Neural progenitor cell (in vitro differentiated cells): Measurements from ENCODE around the gene FYTTD1. TPM values are rescaled to one million over a fixed set of nuclear protein-coding genes. Genes with fewer than 3 reads are reported as not detected.

Source experiments
- DNase-seq: peaks from one replicate; pipeline ENCODE4 v3.0.0-alpha.2; 2016; ENCODE audit warnings: low spot score
- H2AFZ ChIP-seq: fragments of 200-600 bp; sonication (generic); replicated peaks from 2 replicates; pipeline ENCODE4 v1.6.1; 2016; ENCODE audit warnings: antibody characterized with exemption
- H3F3A ChIP-seq: fragments of 200-600 bp; sonication (generic); 2 replicates; pipeline ENCODE4 v1.6.1; 2016; ENCODE audit warnings: antibody characterized with exemption, low read depth
- H3K27ac ChIP-seq: fragments of 200-600 bp; sonication (generic); 2 replicates; pipeline ENCODE4 v1.5.1; 2016; ENCODE audit warnings: mild to moderate bottlenecking
- H3K27me3 ChIP-seq: fragments of 200-600 bp; sonication (generic); 2 replicates; pipeline ENCODE4 v1.6.1; 2016; ENCODE audit warnings: mild to moderate bottlenecking, moderate library complexity
- H3K36me3 ChIP-seq: fragments of 200-600 bp; sonication (generic); 2 replicates; pipeline ENCODE4 v1.5.1; 2016
- H3K4me1 ChIP-seq: fragments of 200-600 bp; sonication (generic); 2 replicates; pipeline ENCODE4 v1.6.1; 2016; ENCODE audit warnings: mixed run types
- H3K4me2 ChIP-seq: fragments of 200-600 bp; sonication (generic); 2 replicates; pipeline ENCODE4 v1.6.1; 2016
- H3K4me3 ChIP-seq: fragments of 200-600 bp; sonication (generic); 2 replicates; pipeline ENCODE4 v1.5.1; 2016
- H3K79me2 ChIP-seq: fragments of 200-600 bp; sonication (generic); 2 replicates; pipeline ENCODE4 v1.6.1; 2016; ENCODE audit warnings: low read depth
- H3K9ac ChIP-seq: fragments of 200-600 bp; sonication (generic); 2 replicates; pipeline ENCODE4 v1.6.1; 2016
- H3K9me3 ChIP-seq: fragments of 200-600 bp; sonication (generic); 2 replicates; pipeline ENCODE4 v1.5.1; 2016; ENCODE audit warnings: low read depth
- H4K20me1 ChIP-seq: fragments of 200-600 bp; sonication (generic); 2 replicates; pipeline ENCODE4 v1.6.1; 2016; ENCODE audit warnings: low read depth
- H3K27ac Mint-ChIP-seq: 3 replicates; pipeline ENCODE4 v1.8.0; 2021; ENCODE audit warnings: mixed read lengths
- H3K27me3 Mint-ChIP-seq: 2 replicates; pipeline ENCODE4 v1.8.0; 2022; ENCODE audit warnings: low read depth, mild to moderate bottlenecking, inconsistent platforms, moderate library complexity, mixed read lengths; ENCODE audit not compliant: insufficient read depth
- H3K36me3 Mint-ChIP-seq: 3 replicates; pipeline ENCODE4 v1.8.0; 2021; ENCODE audit warnings: mixed read lengths
- H3K4me1 Mint-ChIP-seq: 3 replicates; pipeline ENCODE4 v1.8.0; 2021; ENCODE audit warnings: mixed read lengths
- H3K4me3 Mint-ChIP-seq: 3 replicates; pipeline ENCODE4 v1.8.0; 2021; ENCODE audit warnings: mild to moderate bottlenecking, moderate library complexity, mixed read lengths
- H3K9me3 Mint-ChIP-seq: 3 replicates; pipeline ENCODE4 v1.8.0; 2020; ENCODE audit warnings: mixed read lengths
- CTCF ChIP-seq: fragments of 200-600 bp; sonication (generic); IDR thresholded peaks from 2 replicates; pipeline ENCODE4 v1.5.1; 2017; ENCODE audit warnings: antibody characterized with exemption, mild to moderate bottlenecking
- EZH2 ChIP-seq: fragments of 200-600 bp; sonication (generic); IDR thresholded peaks from 2 replicates; pipeline ENCODE4 v1.6.1; 2017; ENCODE audit warnings: antibody characterized with exemption, mild to moderate bottlenecking, moderate library complexity
- EZH2phosphoT487 ChIP-seq: fragments of 200-600 bp; sonication (generic); IDR thresholded peaks from 2 replicates; pipeline ENCODE4 v1.6.1; 2017; ENCODE audit warnings: antibody characterized with exemption
- total RNA-seq: library from RNA; depleted of rRNA; stranded (reverse); fragments of >200 nt; gene quantifications from 2 replicates; pipeline ENCODE4 v1.2.3, GENCODE V29; 2015; ENCODE audit warnings: low replicate concordance

The FYTTD1 gene
- total RNA-seq, 1 donor from 2014 or later, result 104 TPM

DNA sequence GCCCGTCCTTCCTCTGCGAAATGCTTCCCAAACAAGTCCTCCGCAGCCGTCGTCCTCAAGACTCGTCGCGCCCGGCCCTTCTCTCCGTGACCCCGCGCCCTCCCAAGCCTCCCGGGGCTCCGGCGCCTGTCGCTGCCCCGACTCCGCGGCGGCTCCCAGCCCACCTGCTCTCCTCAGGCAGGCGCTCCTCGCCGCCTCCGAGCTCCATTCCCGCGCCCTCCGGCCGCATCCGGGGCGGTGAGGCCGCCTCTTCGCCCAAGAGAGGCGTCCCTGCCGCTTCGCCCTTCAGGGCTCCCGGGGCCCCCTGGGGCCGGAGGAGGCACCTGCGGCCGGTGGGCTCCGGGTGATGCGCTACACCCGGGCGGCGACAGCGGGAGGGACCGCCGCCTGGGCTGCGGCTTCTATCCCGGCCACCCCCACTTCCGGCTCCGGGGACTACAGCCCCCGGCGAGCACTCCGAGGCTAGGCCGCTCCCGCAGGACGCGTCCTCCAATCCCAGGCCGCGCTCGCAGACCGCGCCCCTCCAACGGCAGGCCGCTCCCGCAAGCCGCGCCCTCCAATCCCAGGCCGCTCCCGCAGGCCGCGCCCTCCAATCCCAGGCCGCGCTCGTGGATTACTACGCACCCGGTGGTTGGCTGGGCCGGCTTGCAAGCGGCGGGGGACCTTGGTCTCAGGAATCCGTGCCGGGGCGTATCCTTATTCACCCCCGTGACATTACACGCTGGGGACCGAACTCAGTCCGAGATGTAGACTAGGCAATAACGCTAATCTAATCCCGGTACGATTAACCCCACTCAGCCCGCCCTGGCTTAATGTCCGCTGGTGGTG lies 13.0 kb upstream of the FYTTD1 start, which contains the start of gene RUBCN:
RUBCN (minus strand) TSS at position 414 of the 828 bp plus-strand sequence; CDS start at position 229, 185 bp downstream.
- DNase-seq, result peak; percentile 99
- Histone ChIP-seq H3K36me3 (no peaks in the 10 kb centered on the region), H3K79me2 (peaks cover 23% of the 10 kb centered on the region), H3K27ac (peak within 1 kb of the TSS; percentile 13), H4K20me1 (peaks cover 11% of the 10 kb centered on the region), H3K4me2 (peak within 1 kb of the TSS; percentile 94), H2AFZ (peak within 1 kb of the TSS; percentile 92), H3F3A (peaks cover 11% of the 10 kb centered on the region), H3K9ac (peak within 1 kb of the TSS; percentile 36), H3K27me3 (no peaks in the 10 kb centered on the region), H3K4me1 (peaks cover 5% of the 10 kb centered on the region), H3K9me3 (no peaks in the 10 kb centered on the region), H3K4me3 (peak within 1 kb of the TSS; percentile 88)
- H3K4me1 Mint-ChIP-seq, result peaks cover 22% of the 10 kb centered on the region
- H3K27me3 Mint-ChIP-seq, result peaks cover 5% of the 10 kb centered on the region
- no peaks in the 10 kb centered on the region for H3K9me3 Mint-ChIP-seq
- H3K4me3 Mint-ChIP-seq, result peak within 1 kb of the TSS; percentile 95
- peaks cover 3% of the 10 kb centered on the region for H3K36me3 Mint-ChIP-seq
- peak within 1 kb of the TSS; percentile 47 for H3K27ac Mint-ChIP-seq
- no peak for TF ChIP-seq EZH2phosphoT487
- TF ChIP-seq EZH2, result no peak
- no peak for TF ChIP-seq CTCF

DNA sequence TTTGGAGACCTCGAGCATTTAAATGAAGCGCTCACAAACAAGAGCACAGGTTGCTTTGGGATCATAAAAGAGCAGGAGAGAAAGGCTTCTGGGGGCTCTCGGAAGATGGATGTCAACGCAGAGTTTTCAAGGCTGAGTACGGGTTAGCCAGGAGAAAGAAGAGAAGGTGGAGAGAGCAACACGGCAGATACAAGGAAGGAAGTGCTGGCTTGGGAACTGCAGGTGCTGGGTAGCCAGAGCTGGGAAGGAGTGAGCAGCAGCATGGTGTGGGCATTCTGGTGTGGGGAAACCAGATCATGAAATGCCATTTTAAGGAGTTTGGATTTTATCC lies 12.4 kb upstream of the FYTTD1 start:
- H3K4me3 ChIP-seq, result peak overlapping the region; percentile 88
- H3K9me3 Mint-ChIP-seq, result no peaks in the 10 kb centered on the region
- H3K36me3 ChIP-seq, result no peaks in the 10 kb centered on the region
- H3K4me1 ChIP-seq, result peaks cover 5% of the 10 kb centered on the region
- H3K4me3 Mint-ChIP-seq, result peak overlapping the region; percentile 94
- no peak for TF ChIP-seq EZH2
- H3K79me2 ChIP-seq, result peaks cover 23% of the 10 kb centered on the region
- peak overlapping the region; percentile 47 for H3K27ac Mint-ChIP-seq
- peaks cover 5% of the 10 kb centered on the region for H3K27me3 Mint-ChIP-seq
- H3K9ac ChIP-seq, result peak overlapping the region; percentile 36
- peak overlapping the region; percentile 13 for H3K27ac ChIP-seq
- peak overlapping the region; percentile 92 for H2AFZ ChIP-seq
- H3K4me2 ChIP-seq, result peak overlapping the region; percentile 82
- peaks cover 22% of the 10 kb centered on the region for H3K4me1 Mint-ChIP-seq
- H3K27me3 ChIP-seq, result no peaks in the 10 kb centered on the region
- no peaks in the 10 kb centered on the region for H3K36me3 Mint-ChIP-seq
- H3F3A ChIP-seq, result peaks cover 11% of the 10 kb centered on the region
- H3K9me3 ChIP-seq, result no peaks in the 10 kb centered on the region
- DNase-seq, result no peak
- peaks cover 11% of the 10 kb centered on the region for H4K20me1 ChIP-seq

- H3F3A ChIP-seq, result peaks cover 11% of the 10 kb centered on the region
- peaks cover 22% of the 10 kb centered on the region for H3K4me1 Mint-ChIP-seq
- no peaks in the 10 kb centered on the region for H3K9me3 Mint-ChIP-seq
- peaks cover 11% of the 10 kb centered on the region for H4K20me1 ChIP-seq
- H3K9ac ChIP-seq, result peak overlapping the region; percentile 36
- peaks cover 5% of the 10 kb centered on the region for H3K4me1 ChIP-seq
- peaks cover 23% of the 10 kb centered on the region for H3K79me2 ChIP-seq
- H3K36me3 Mint-ChIP-seq, result no peaks in the 10 kb centered on the region
- no peaks in the 10 kb centered on the region for H3K27me3 ChIP-seq
- TF ChIP-seq EZH2phosphoT487 (no peak), EZH2 (no peak), CTCF (no peak)
- H3K4me3 Mint-ChIP-seq, result peak overlapping the region; percentile 94
- peak overlapping the region; percentile 92 for H2AFZ ChIP-seq
- H3K27me3 Mint-ChIP-seq, result peaks cover 5% of the 10 kb centered on the region
- no peaks in the 10 kb centered on the region for H3K36me3 ChIP-seq
- peak overlapping the region; percentile 88 for H3K4me3 ChIP-seq
- H3K27ac Mint-ChIP-seq, result no peak overlapping the region
- no peaks in the 10 kb centered on the region for H3K9me3 ChIP-seq
- H3K27ac ChIP-seq, result no peak overlapping the region
- no peak for DNase-seq
- peak overlapping the region; percentile 82 for H3K4me2 ChIP-seq
Measured at GRCh38 chr3:197737749-197738462, 11.8 kb upstream of the FYTTD1 start.
